ENCODE results near the gene NPPC.
"Not testable (repeated sequence)": the region's sequence is repeated elsewhere in the genome, so short reads cannot be mapped to it uniquely, and the experiment has no call there.

NPPC gene

GRCh38 chr2:231920366-231920765 lies 5.8 kb downstream of the NPPC start:
- DNase-seq (ENCODE audit: low read depth): no peak

- no peak for DNase-seq (ENCODE audit: low read depth)
These were observed 6.7 kb downstream of the NPPC start for GRCh38 chr2:231919341-231920035.

DNA sequence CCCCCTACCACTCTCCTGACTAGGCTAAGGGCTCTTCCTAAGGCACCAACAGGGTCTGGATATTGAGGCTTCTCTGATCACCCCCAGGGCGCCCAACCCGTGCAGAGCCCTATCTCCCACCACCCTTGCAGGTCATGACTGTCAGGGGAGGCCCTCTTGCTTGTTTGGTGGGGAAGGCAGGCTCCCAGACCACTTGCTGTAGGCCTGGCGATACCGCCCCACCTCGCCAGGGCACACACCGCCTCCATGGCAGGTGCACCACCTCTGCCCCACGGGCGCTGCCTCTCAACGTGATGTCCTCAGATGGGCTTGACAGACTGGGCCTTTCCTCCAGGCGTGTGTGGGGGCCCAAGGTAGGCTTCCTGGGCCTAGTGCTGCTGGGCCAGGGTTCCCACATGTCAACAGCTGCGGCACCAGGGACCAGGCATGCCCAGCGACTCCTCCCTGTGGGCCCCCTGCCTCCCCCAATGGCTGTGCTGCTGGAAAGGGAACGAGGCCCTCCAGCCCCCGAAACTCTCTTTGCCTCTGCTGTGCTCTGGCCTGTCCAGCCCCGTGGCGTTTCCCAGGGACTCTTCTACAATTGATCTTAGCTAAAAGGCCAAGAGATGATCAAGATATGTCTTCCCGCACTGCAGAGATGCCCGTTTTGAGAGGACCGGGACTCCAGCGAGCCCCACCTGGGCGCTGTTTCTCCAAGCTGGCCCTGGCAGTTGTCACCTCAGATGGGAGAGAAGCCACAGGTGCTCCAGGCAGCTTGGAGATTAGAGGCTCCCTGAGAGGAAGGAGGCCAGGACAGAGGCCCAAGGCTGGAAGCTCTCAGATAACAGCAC lies 7.5 kb downstream of the NPPC start:
- DNase-seq (ENCODE audit: low read depth): no peak

DNA sequence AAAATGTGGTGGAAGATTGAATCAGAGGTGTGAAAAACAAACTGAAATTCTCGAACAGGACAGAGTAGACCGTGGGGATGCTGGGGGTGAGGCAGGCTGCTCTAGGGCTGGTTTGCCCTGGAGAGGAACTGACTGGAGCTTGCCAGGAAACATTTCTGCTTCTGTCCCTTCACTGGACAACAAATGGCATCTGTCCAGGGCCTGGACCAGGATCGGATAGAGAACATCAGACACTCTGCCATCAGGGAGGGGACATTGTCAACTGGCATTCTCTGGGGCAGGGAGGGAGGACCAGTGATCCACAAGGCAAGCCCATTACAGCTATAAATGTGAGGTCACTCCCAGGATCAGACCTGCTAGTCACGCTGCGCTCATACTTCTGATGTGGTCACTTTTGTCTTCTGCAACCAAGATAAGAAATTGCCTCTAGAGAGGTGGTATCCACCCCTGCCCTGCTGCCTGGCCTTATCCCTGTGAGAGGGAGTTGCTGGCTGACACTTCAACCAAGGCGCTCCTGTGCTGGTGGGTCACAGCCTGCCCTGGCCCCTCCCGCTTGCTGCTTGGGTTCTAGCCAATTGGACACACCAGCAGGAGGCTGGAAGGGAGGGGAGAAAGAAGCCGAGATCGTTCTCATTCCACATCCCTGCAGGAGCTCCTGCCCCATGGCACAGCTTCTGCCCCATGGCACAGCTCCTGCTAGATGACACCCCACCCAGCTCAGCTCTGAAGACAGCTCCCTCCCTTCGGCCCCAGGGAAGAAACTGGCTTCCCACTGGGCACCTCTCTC lies 8.7 kb downstream of the NPPC start:
- no peak for DNase-seq (ENCODE audit: low read depth)

- DNase-seq (ENCODE audit: low read depth): no peak
These were observed 12.0 kb downstream of the NPPC start for GRCh38 chr2:231914077-231914690.

GRCh38 chr2:231911381-231911780 lies 14.8 kb downstream of the NPPC start:
- DNase-seq (ENCODE audit: low read depth): no peak

DNA sequence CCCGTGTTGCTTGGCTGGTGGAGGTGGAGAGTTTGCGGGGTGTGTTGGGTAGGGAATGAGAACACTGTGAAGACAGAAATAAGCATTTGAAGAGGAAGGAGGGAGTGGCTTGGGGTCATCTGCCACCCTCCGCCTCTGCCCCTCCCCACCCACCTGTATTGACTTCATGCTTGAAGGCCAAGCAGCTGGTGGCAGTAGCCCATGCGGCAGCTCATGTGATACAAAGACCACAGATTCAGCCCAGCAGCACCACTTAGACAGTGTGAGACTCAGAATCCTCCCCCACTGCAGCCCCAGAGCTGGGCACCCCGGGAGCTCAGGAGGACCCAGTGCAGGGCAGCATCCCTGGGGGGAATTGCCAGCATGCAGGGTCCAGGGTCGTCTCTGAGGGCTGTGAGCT lies 15.4 kb downstream of the NPPC start:
- DNase-seq (ENCODE audit: low read depth): no peak

DNA sequence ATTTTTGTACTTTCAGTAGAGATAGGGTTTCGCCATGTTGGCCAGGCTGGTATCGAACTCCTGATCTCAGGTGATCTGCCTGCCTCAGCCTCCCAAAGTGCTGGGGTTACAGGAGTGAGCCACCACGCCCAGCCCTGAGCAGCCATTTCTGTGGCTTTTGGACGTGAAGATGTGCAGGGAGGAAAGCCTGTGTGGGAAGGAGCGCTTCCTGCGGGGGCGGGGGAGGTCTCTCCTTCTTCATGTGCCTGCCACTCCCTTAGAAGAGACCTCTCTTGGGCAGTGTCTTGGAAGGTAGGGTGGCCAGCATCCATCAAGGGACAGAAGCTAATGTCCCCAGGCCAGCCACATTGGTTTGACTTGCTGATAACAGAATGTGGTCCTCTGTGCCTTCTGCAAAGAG lies 16.0 kb downstream of the NPPC start:
- DNase-seq (ENCODE audit: low read depth): not testable (repeated sequence)

GRCh38 chr2:231909631-231910030 lies 16.6 kb downstream of the NPPC start:
- no peak for DNase-seq (ENCODE audit: low read depth)

GRCh38 chr2:231908584-231908983 lies 17.6 kb downstream of the NPPC start:
- no peak for DNase-seq (ENCODE audit: low read depth)

DNA sequence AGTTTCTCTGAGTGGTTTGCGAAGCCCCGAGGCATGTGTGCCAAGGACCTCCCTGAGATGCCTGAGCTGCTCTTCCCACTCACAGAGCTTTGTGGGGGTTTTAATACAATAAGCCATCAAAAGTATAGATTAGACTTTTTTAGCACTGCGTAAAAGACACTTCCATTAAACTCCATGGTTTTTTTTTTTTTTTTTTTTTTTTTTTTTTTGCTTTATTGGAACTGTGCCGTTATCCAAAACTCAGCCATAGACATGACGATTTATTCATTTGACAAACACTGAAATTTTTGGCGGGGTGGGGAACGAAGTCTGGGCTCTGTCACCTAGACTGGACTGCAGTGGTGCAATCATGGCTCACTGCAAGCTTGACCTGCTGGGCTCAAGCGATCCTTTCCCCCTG lies 18.4 kb downstream of the NPPC start:
- no peak for DNase-seq (ENCODE audit: low read depth)

DNA sequence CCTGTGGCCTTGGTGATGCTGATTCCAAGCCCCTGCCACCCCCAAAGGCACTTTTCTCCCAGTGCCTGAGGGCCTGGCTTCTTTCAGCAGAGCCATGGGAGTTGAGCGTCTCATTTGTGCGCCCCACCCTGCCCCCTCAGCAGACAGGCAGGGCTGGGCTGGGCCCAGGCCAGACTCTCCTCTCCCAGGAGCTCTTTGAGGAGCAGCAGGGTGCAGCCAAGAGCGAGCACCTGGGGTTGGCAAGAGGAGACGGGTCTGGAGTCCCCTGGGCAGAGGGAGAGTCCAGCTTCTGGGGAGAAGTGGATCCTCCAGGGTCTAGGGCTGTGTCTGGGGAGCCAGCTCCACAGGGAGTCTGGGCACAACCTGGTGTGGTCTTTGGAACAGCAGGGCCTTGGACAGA lies 21.2 kb downstream of the NPPC start:
- DNase-seq (ENCODE audit: low read depth): no peak

GRCh38 chr2:231904161-231904611 lies 22.0 kb downstream of the NPPC start:
- DNase-seq (ENCODE audit: low read depth): no peak

- DNase-seq (ENCODE audit: low read depth): no peak
These were observed 23.6 kb downstream of the NPPC start for GRCh38 chr2:231902598-231902997.

GRCh38 chr2:231900972-231901371 lies 25.2 kb downstream of the NPPC start:
- no peak for DNase-seq (ENCODE audit: low read depth)

DNA sequence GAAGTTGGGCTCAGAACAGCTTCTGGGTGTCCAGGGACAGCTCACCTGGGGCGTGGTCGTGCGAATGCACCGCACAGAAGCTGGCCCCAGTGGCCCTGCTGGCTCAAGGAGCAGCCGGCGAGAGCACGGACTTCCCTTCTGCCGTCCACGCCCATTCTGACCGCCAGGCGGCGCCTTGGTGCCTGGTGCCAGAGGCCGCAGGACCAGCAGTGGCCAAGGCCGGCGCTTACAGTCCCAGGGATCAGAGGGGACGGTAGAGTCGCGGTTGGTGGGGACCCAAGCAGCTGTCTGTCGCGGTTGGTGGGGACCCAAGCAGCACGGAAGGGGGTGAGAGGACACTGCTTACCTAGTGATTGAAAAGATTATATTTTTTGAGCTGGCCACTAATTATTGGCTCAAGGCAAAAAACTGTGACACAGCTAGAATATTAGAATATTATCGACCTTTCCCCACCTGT lies 25.7 kb downstream of the NPPC start:
- no peak for DNase-seq (ENCODE audit: low read depth)

DNA sequence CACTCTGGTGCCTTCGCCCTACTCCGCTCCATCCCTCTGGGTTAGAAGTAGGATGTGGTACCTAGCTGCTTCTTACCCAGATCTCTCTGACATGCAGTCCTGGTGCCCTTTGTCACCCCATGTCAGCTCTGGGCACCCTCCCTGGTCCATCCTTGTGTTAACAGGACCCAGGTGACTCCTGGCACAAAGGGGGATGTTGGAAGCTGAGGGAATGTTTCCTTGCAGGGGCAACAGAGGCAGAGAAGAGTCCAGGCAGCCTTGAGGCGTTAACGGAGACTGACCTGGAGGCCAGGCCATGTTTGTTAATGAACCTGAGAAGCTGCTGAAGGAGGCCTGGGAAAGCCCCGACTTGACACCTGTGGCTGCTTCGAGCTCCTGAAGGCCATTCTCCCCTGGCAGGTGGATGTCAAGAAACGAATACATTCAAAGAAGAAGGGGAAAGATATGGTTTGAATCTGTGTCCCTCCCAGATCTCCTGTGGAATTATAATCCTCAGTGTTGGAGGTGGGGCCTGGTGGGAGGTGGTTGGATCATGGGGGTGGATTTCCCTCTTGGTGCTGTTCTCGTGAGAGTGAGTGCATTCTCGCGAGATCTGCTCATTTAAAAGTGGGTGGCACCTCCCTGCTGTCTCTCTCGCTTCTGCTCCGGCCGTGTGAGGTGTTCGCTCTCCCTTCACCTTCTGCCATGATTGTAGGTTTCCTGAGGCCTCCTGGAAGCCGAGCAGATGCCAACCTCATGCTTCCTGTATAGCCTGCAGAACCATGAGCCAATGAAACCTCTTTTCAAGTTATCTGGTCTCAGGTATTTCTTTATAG lies 31.4 kb downstream of the NPPC start:
- no peak for DNase-seq (ENCODE audit: low read depth)

GRCh38 chr2:231891514-231891905 lies 34.7 kb downstream of the NPPC start:
- no peak for DNase-seq (ENCODE audit: low read depth)

DNA sequence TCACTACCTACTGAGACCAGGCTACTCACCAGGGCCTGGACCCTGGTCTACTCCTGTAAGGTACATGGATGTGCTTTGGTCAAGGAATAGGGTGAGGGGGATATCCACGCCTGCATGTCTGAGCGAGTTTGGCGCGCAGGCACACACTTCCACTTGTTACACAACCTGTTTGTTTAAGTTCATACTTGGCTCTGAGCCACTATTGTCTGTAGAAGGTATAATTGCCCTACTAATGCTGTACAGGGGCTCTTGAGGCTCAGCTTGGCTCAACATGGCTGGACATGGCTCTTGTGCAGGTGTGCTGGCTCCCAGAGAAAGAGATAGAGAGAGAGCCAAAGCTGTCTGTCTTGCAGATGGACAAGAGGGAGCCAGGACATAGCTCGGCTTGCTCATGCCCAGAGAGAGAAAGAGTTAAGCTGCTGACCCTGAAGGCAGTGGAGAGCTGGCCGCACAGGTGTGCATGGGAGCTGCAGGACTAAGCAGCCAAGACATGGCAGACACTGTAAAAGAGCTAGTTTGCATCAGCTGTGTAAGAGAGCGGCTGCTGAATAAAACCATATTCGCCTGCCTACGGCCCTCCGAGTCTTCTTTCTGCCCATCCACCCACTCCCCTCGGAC lies 35.2 kb downstream of the NPPC start:
- no peak for DNase-seq (ENCODE audit: low read depth)

- no peak for DNase-seq (ENCODE audit: low read depth)
These were observed 38.4 kb downstream of the NPPC start for GRCh38 chr2:231887756-231888155.
